Neutrophil (primary cell): ENCODE data around the gene RS1.

ENCODE experiments used
- H3K27ac ChIP-seq: fragments of 200-600 bp; sonication (generic); 2 replicates; pipeline ENCODE4 v1.5.1; 2016; ENCODE audit warnings: mild to moderate bottlenecking, moderate library complexity
- H3K27me3 ChIP-seq: fragments of 200-600 bp; sonication (generic); 2 replicates; pipeline ENCODE4 v1.6.0; 2016; ENCODE audit warnings: mild to moderate bottlenecking
- H3K36me3 ChIP-seq: fragments of 200-600 bp; sonication (generic); 2 replicates; pipeline ENCODE4 v1.5.1; 2017
- H3K4me1 ChIP-seq, 2 experiments: fragments of 200-600 bp in 1 of 2; sonication (generic) in 1 of 2; 1 replicate in 1 of 2; 2 replicates in 1 of 2; pipeline versions ENCODE4 v1.5.1 to v1.6.1; 2013 to 2016; ENCODE audit warnings: low read depth in 1 of 2, low read length in 1 of 2, mild to moderate bottlenecking in 1 of 2, moderate library complexity in 1 of 2; ENCODE audit not compliant: control insufficient read depth in 1 of 2, insufficient read depth in 1 of 2
- H3K4me3 ChIP-seq, 2 experiments: fragments of 200-600 bp in 1 of 2; sonication (generic) in 1 of 2; 1 replicate in 1 of 2; 2 replicates in 1 of 2; pipeline ENCODE4 v1.5.1; 2013 to 2016; ENCODE audit warnings: low read depth in 1 of 2, low read length in 1 of 2, mild to moderate bottlenecking in 1 of 2, moderate library complexity in 1 of 2
- H3K9me3 ChIP-seq: fragments of 200-600 bp; sonication (generic); 2 replicates; pipeline ENCODE4 v1.5.1; 2016
- TF ChIP-seq, protein P1 (sequence below): fragments of 200-600 bp; sonication (generic); IDR thresholded peaks from 2 replicates; pipeline ENCODE4 v1.5.1; 2016; ENCODE audit warnings: antibody characterized with exemption

RS1 gene

GRCh38 chrX:18596096-18596495 lies 75.8 kb downstream of the RS1 start:
- TF ChIP-seq, protein P1, sequence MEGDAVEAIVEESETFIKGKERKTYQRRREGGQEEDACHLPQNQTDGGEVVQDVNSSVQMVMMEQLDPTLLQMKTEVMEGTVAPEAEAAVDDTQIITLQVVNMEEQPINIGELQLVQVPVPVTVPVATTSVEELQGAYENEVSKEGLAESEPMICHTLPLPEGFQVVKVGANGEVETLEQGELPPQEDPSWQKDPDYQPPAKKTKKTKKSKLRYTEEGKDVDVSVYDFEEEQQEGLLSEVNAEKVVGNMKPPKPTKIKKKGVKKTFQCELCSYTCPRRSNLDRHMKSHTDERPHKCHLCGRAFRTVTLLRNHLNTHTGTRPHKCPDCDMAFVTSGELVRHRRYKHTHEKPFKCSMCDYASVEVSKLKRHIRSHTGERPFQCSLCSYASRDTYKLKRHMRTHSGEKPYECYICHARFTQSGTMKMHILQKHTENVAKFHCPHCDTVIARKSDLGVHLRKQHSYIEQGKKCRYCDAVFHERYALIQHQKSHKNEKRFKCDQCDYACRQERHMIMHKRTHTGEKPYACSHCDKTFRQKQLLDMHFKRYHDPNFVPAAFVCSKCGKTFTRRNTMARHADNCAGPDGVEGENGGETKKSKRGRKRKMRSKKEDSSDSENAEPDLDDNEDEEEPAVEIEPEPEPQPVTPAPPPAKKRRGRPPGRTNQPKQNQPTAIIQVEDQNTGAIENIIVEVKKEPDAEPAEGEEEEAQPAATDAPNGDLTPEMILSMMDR, result no peak
- H3K4me1 ChIP-seq, result no peaks in the 10 kb centered on the region
- H3K27me3 ChIP-seq, result no peaks in the 10 kb centered on the region
- no peak overlapping the region for H3K27ac ChIP-seq
- H3K9me3 ChIP-seq, result no peaks in the 10 kb centered on the region
- H3K36me3 ChIP-seq, result peaks cover 19% of the 10 kb centered on the region
- H3K4me3 ChIP-seq, result no peak overlapping the region

- H3K4me3 ChIP-seq, result no peak overlapping the region
- H3K9me3 ChIP-seq, result no peaks in the 10 kb centered on the region
- no peaks in the 10 kb centered on the region for H3K4me1 ChIP-seq
- H3K27ac ChIP-seq, result no peak overlapping the region
- peaks cover 11% of the 10 kb centered on the region for H3K36me3 ChIP-seq
- H3K27me3 ChIP-seq, result no peaks in the 10 kb centered on the region
- TF ChIP-seq, protein P1, result no peak
These were observed 77.8 kb downstream of the RS1 start for GRCh38 chrX:18594079-18594478.

GRCh38 chrX:18591834-18592233 lies 80.1 kb downstream of the RS1 start:
- Histone ChIP-seq H3K36me3 (peaks cover 3% of the 10 kb centered on the region), H3K27me3 (no peaks in the 10 kb centered on the region), H3K4me1 (no peaks in the 10 kb centered on the region), H3K27ac (no peak overlapping the region), H3K4me3 (no peak overlapping the region), H3K9me3 (no peaks in the 10 kb centered on the region)
- TF ChIP-seq, protein P1, result no peak
